Measurements from ENCODE around the gene SRSF2.
"Not testable (repeated sequence)": the region's sequence is repeated elsewhere in the genome, so short reads cannot be mapped to it uniquely, and the experiment has no call there.

SRSF2 gene

DNA sequence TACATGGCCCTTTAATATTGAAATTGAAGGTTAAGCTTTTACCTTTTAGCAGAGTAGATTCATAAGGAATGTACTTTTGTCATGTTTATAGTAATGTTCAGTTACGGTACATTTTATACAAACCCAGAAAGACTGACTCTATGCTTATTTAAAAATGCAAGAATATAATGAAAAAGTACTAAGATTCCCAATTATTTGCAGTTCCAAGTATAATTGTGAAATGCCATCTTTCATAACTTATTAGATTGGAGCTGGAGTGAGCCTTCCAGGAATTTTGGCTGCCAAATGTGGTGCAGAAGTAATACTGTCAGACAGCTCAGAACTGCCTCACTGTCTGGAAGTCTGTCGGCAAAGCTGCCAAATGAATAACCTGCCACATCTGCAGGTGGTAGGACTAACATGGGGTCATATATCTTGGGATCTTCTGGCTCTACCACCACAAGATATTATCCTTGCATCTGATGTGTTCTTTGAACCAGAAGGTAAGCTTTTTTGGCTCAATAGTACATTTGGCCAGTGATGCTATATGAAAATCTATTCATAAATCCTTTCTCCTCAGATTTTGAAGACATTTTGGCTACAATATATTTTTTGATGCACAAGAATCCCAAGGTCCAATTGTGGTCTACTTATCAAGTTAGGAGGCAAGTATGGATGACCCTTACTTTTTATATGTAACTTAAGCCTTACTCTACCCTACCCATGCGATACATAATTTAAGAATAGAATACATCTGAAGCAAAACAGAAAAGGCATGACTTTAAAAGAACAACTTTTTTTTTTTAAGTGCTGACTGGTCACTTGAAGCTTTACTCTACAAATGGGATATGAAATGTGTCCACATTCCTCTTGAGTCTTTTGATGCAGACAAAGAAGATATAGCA, 4.2 kb downstream of the SRSF2 start:
- no peaks in the 10 kb centered on the region for H3K27me3 Mint-ChIP-seq (ENCODE audit: low read depth)
- peak overlapping the region; percentile 97 for H3K4me3 Mint-ChIP-seq
- H3K4me1 Mint-ChIP-seq (ENCODE audit: low read depth), result peaks cover 36% of the 10 kb centered on the region
- H3K27ac Mint-ChIP-seq, result peak overlapping the region; percentile 95
- H3K9me3 Mint-ChIP-seq, result no peaks in the 10 kb centered on the region
- H3K36me3 Mint-ChIP-seq (ENCODE audit: low read depth), result peaks cover 49% of the 10 kb centered on the region

DNA sequence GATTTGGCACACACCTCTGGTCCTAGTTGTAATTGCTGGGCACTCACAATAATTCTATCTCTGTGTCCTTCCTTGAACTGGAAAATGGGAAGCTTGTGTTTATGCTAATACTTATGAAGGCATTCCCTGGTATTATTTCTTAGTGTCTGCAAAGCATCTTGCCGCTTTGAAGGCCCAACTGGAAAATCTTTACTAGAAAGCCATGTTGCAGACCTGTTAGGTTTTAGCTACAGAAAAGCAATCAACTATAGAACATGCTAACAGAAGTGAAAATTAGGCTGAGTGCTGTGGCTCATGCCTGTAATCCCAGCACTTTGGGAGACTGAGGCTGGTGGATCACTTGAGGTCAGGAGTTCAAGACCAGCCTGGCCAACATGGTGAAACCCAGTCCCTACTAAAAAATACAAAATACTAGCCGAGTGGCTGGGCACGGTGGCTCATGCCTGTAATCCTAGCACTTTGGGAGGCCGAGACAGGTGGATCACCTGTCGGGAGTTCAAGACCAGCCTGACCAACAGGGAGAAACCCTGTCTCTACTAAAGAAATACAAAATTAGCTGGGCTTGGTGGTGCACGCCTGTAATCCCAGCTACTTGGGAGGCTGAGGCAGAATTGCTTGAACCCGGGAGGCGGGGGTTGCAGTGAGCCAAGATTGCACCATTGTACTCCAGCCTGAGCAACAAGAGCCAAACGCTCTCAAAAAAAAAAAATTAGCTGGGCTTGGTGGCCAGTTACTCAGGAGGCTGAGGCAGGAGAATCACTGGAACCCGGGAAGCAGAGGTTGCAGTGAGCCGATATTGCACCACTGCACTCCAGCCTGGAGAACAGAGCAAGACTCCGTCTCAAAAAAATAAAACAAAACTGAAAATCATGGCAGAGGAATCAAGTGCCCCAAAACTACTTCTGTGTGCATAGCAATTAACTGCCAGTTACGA, 5.1 kb downstream of the SRSF2 start:
- not testable (repeated sequence) for H3K4me3 Mint-ChIP-seq; H3K27ac Mint-ChIP-seq; H3K9me3 Mint-ChIP-seq; H3K27me3 Mint-ChIP-seq (ENCODE audit: low read depth)
- Mint-ChIP-seq H3K36me3 (ENCODE audit: low read depth) (peaks cover 52% of the 10 kb centered on the region), H3K4me1 (ENCODE audit: low read depth) (peaks cover 42% of the 10 kb centered on the region)

DNA sequence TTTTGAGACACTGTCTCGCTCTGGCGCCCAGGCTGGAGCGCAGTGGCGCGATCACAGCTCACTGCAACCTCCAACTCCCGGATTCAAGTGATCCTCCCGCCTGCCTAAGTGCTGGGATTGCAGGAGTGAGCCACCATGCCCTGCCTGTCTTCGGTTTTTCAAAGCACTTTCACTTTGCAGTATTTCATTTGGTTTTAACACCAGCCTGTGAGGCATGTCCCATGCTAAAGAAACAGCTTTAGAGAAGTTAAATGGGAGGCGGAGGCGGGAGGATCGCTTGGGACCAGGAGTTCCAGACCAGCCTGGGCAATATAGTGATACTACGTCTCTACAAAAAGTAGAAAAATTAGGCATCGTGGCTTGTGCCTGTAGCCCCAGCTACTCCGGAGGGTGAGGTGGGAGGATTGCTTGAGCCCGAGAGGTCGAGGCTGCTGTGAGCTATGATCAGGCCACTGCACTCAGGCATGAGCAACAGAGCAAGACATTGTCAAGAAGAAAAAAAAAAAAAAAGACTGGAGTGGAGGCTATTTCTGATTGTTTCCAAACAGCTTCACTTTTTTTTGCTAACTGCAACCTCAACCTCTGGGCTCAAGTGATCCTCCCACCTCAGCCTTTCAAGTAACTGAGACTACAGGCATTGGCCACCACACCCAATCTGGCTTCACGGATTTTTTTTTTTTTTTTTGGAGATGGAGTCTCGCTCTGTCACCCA, 9.2 kb downstream of the SRSF2 start:
- H3K27me3 Mint-ChIP-seq (ENCODE audit: low read depth), result no peaks in the 10 kb centered on the region
- H3K4me3 Mint-ChIP-seq, result peak overlapping the region; percentile 95
- peak overlapping the region; percentile 99 for H3K27ac Mint-ChIP-seq
- peaks cover 39% of the 10 kb centered on the region for H3K36me3 Mint-ChIP-seq (ENCODE audit: low read depth)
- H3K4me1 Mint-ChIP-seq (ENCODE audit: low read depth), result peaks cover 28% of the 10 kb centered on the region
- no peaks in the 10 kb centered on the region for H3K9me3 Mint-ChIP-seq

GRCh38 chr17:76726776-76727718, 10.1 kb downstream of the SRSF2 start, which contains the start of gene METTL23:
TSS of gene METTL23 (plus strand) at chr17:76726839. CDS start at chr17:76729711, 2,872 bp downstream.
- Mint-ChIP-seq H3K27me3 (ENCODE audit: low read depth) (no peaks in the 10 kb centered on the region), H3K4me3 (peak within 1 kb of the TSS; percentile 95), H3K4me1 (ENCODE audit: low read depth) (peaks cover 32% of the 10 kb centered on the region), H3K36me3 (ENCODE audit: low read depth) (peaks cover 42% of the 10 kb centered on the region), H3K27ac (peak within 1 kb of the TSS; percentile 99), H3K9me3 (no peaks in the 10 kb centered on the region)

- Mint-ChIP-seq H3K4me3 (peak within 1 kb of the TSS; percentile 95), H3K36me3 (ENCODE audit: low read depth) (peaks cover 42% of the 10 kb centered on the region), H3K27me3 (ENCODE audit: low read depth) (no peaks in the 10 kb centered on the region), H3K9me3 (no peaks in the 10 kb centered on the region), H3K4me1 (ENCODE audit: low read depth) (peaks cover 34% of the 10 kb centered on the region), H3K27ac (peak within 1 kb of the TSS; percentile 99)
These were observed 10.8 kb downstream of the SRSF2 start, which contains the start of gene JMJD6 for GRCh38 chr17:76726231-76726775. TSS of gene JMJD6 (minus strand) at chr17:76726606. CDS start at chr17:76726475, 131 bp downstream.

DNA sequence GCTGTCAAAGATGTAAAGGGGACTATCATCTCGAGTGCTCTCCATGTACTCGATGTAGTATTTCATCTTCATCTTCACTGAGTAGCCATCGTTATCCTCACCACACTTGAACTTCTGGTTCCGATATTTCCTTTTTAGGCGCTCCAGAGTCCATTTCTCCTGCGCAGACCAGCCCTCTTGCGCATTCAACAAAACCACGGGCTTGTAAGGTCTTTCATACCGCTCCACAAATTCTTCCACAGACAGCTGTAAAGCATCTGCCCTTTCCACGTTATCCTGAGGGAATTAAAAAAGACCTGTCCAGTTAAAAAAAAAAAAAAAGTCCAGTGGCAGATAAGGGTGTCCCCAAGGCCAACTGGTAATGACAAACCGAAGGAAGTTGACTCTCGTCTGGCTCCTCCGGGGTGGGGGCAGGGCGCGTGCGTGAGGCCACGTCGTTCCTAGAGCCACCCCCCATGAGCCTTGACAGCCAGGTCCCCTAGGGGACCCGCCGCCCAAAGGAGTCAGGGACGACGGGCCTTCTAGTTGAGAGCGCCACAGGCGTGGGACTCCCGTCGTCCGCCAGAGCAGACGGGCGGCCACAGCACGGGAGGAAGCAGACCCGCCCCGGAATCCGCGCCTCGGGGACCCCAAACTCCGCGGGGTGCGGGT, 11.4 kb downstream of the SRSF2 start:
- Mint-ChIP-seq H3K27ac (peak overlapping the region; percentile 93), H3K9me3 (no peaks in the 10 kb centered on the region), H3K4me3 (peak overlapping the region; percentile 95), H3K4me1 (ENCODE audit: low read depth) (peaks cover 36% of the 10 kb centered on the region), H3K27me3 (ENCODE audit: low read depth) (no peaks in the 10 kb centered on the region), H3K36me3 (ENCODE audit: low read depth) (peaks cover 45% of the 10 kb centered on the region)

DNA sequence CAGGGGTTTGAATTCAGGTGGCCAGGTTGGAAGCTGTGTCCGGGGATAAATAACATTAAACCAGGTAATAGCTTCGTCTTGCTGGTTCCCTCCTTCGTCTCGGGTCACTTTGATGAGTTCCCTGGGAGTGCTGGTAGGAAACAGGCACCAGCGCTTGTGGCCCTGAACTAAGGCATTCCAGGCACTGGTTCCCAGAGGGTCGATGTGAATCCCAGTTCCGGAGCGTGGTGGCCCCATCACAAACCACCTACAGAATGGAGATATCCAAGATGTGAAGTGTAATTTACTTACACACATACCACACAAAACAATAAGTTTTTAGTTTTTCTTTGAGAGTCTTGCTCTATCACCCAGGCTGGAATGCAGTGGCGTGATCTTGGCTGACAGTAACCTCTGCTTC, 13.3 kb downstream of the SRSF2 start:
- H3K36me3 Mint-ChIP-seq (ENCODE audit: low read depth), result peaks cover 52% of the 10 kb centered on the region
- H3K27me3 Mint-ChIP-seq (ENCODE audit: low read depth), result no peaks in the 10 kb centered on the region
- H3K4me1 Mint-ChIP-seq (ENCODE audit: low read depth), result peaks cover 31% of the 10 kb centered on the region
- H3K4me3 Mint-ChIP-seq, result no peak overlapping the region
- no peak overlapping the region for H3K27ac Mint-ChIP-seq
- H3K9me3 Mint-ChIP-seq, result no peaks in the 10 kb centered on the region

DNA sequence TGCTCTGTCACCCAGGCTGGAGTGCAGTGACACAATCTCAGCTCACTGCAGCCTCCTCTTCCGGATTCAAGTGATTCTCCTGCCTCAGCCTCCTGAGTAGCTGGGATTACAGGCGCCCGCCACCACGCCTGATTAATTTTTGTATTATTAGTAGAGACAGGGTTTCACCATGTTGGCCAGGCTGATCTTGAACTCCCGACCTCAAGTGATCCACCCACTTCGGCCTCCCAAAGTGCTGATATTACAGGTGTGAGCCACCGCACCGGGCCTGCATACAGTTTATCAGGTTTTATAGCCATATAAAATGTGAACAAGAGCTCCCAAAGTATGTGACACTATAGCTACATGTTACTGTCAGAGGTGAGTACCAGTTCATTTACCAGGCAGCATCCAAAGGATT, 14.2 kb downstream of the SRSF2 start:
- peaks cover 56% of the 10 kb centered on the region for H3K36me3 Mint-ChIP-seq (ENCODE audit: low read depth)
- peak overlapping the region; percentile 2 for H3K4me3 Mint-ChIP-seq
- H3K4me1 Mint-ChIP-seq (ENCODE audit: low read depth), result peaks cover 31% of the 10 kb centered on the region
- not testable (repeated sequence) for H3K27ac Mint-ChIP-seq; H3K9me3 Mint-ChIP-seq; H3K27me3 Mint-ChIP-seq (ENCODE audit: low read depth)

GRCh38 chr17:76722279-76722678, 14.9 kb downstream of the SRSF2 start:
- Mint-ChIP-seq H3K4me1 (ENCODE audit: low read depth) (peaks cover 25% of the 10 kb centered on the region), H3K9me3 (no peaks in the 10 kb centered on the region), H3K36me3 (ENCODE audit: low read depth) (peaks cover 52% of the 10 kb centered on the region), H3K4me3 (no peak overlapping the region), H3K27ac (no peak overlapping the region), H3K27me3 (ENCODE audit: low read depth) (no peaks in the 10 kb centered on the region)

- H3K9me3 Mint-ChIP-seq, result no peaks in the 10 kb centered on the region
- H3K4me3 Mint-ChIP-seq, result no peak overlapping the region
- peaks cover 55% of the 10 kb centered on the region for H3K36me3 Mint-ChIP-seq (ENCODE audit: low read depth)
- peaks cover 27% of the 10 kb centered on the region for H3K4me1 Mint-ChIP-seq (ENCODE audit: low read depth)
- no peaks in the 10 kb centered on the region for H3K27me3 Mint-ChIP-seq (ENCODE audit: low read depth)
- no peak overlapping the region for H3K27ac Mint-ChIP-seq
These were observed 15.7 kb downstream of the SRSF2 start for GRCh38 chr17:76721463-76721862.

GRCh38 chr17:76720941-76721340, 16.2 kb downstream of the SRSF2 start:
- Mint-ChIP-seq H3K27ac (no peak overlapping the region), H3K4me1 (ENCODE audit: low read depth) (peaks cover 32% of the 10 kb centered on the region), H3K27me3 (ENCODE audit: low read depth) (no peaks in the 10 kb centered on the region), H3K4me3 (no peak overlapping the region), H3K36me3 (ENCODE audit: low read depth) (peaks cover 60% of the 10 kb centered on the region), H3K9me3 (no peaks in the 10 kb centered on the region)

DNA sequence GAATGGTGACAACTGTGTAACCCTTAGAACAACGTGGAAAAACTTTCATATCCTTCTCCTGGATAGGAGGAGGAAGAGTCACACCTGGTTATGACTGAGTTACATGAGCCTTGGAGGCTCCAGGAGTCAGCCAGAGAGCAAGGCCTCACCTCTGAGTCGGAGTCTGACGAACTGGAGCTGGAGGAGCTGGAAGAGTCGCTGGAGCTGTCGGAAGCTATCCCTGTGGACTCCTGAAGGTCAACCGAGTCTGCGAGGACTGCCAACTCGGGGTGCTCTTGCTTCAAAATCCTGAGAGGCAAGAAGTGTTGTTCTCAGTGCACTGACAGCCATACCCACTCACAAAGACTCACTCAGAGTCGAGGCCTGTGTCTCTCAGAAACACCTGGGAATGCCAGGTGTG, 16.9 kb downstream of the SRSF2 start:
- Mint-ChIP-seq H3K36me3 (ENCODE audit: low read depth) (peaks cover 56% of the 10 kb centered on the region), H3K4me1 (ENCODE audit: low read depth) (peaks cover 36% of the 10 kb centered on the region), H3K4me3 (no peak overlapping the region), H3K9me3 (no peaks in the 10 kb centered on the region), H3K27ac (no peak overlapping the region), H3K27me3 (ENCODE audit: low read depth) (no peaks in the 10 kb centered on the region)

GRCh38 chr17:76718516-76718915, 18.6 kb downstream of the SRSF2 start:
- Mint-ChIP-seq H3K27me3 (ENCODE audit: low read depth) (no peaks in the 10 kb centered on the region), H3K36me3 (ENCODE audit: low read depth) (peaks cover 54% of the 10 kb centered on the region), H3K4me1 (ENCODE audit: low read depth) (peaks cover 43% of the 10 kb centered on the region), H3K9me3 (no peaks in the 10 kb centered on the region), H3K4me3 (no peak overlapping the region), H3K27ac (no peak overlapping the region)
